Activated CD4-positive, alpha-beta memory T cell treated with anti-CD3 and anti-CD28 coated beads, Interleukin-2, amount 10 ng/mL, durations not matched to agents 7 days and 5 days (primary cell): Measurements from ENCODE around the gene PTPN2. TPM values are rescaled to one million over a fixed set of nuclear protein-coding genes. Genes with fewer than 3 reads are reported as not detected.
"Not testable (repeated sequence)": the region's sequence is repeated elsewhere in the genome, so short reads cannot be mapped to it uniquely, and the experiment has no call there.

Experiments
- CTCF ChIA-PET: fragments of 350-600 bp; sonication (Branson Sonifier 250); formaldehyde crosslinking; loops from one replicate; lab custom pipeline; 2021; ENCODE audit warnings: antibody characterized with exemption, inconsistent platforms; lab: Charles Lee
- POLR2A ChIA-PET: fragments of 350-600 bp; sonication (Branson Sonifier 250); formaldehyde crosslinking; loops from one replicate; lab custom pipeline; 2021; ENCODE audit warnings: antibody characterized with exemption; lab: Charles Lee
- DNase-seq: peaks from one replicate; pipeline ENCODE4 v3.0.0-alpha.2; 2020
- H3K27ac Mint-ChIP-seq: one replicate; pipeline ENCODE4 v1.8.0; 2021; ENCODE audit warnings: mild to moderate bottlenecking, mixed read lengths
- H3K27me3 Mint-ChIP-seq: one replicate; pipeline ENCODE4 v1.8.0; 2021; ENCODE audit warnings: mixed read lengths
- H3K36me3 Mint-ChIP-seq: one replicate; pipeline ENCODE4 v1.8.0; 2021; ENCODE audit warnings: low read depth, mixed read lengths
- H3K4me1 Mint-ChIP-seq: one replicate; pipeline ENCODE4 v1.8.0; 2021; ENCODE audit warnings: mixed read lengths
- H3K4me3 Mint-ChIP-seq: one replicate; pipeline ENCODE4 v1.8.0; 2021; ENCODE audit warnings: mild to moderate bottlenecking, mixed read lengths
- H3K9me3 Mint-ChIP-seq: one replicate; pipeline ENCODE4 v1.8.0; 2021; ENCODE audit warnings: mixed read lengths
- total RNA-seq, 2 experiments: library from RNA; stranded (reverse); gene quantifications; one replicate each; pipeline ENCODE4 v1.2.3, GENCODE V29; 2021

The PTPN2 gene
- total RNA-seq, 2 experiments from 2014 or later, result 82.9 to 90.8 TPM

GRCh38 chr18:12766986-12767433 lies 117.0 kb downstream of the PTPN2 start:
- peaks cover 6% of the 10 kb centered on the region for H3K4me1 Mint-ChIP-seq
- H3K27me3 Mint-ChIP-seq, result no peaks in the 10 kb centered on the region
- no peaks in the 10 kb centered on the region for H3K36me3 Mint-ChIP-seq
- ChIA-PET POLR2A (no interaction called here), CTCF (no interaction called here)
- DNase-seq, result no peak
- H3K27ac Mint-ChIP-seq, result no peak overlapping the region
- no peaks in the 10 kb centered on the region for H3K9me3 Mint-ChIP-seq
- no peak overlapping the region for H3K4me3 Mint-ChIP-seq

- Mint-ChIP-seq H3K36me3 (no peaks in the 10 kb centered on the region), H3K4me3 (no peak overlapping the region), H3K9me3 (no peaks in the 10 kb centered on the region), H3K4me1 (peaks cover 6% of the 10 kb centered on the region), H3K27ac (no peak overlapping the region), H3K27me3 (peaks cover 3% of the 10 kb centered on the region)
- ChIA-PET POLR2A (no interaction called here), CTCF (no interaction called here)
- DNase-seq, result no peak
Measured at GRCh38 chr18:12765586-12765985, 118.5 kb downstream of the PTPN2 start.

- no peaks in the 10 kb centered on the region for H3K36me3 Mint-ChIP-seq
- peaks cover 3% of the 10 kb centered on the region for H3K27me3 Mint-ChIP-seq
- no peak for DNase-seq
- ChIA-PET POLR2A (no interaction called here), CTCF (no interaction called here)
- H3K27ac Mint-ChIP-seq, result no peak overlapping the region
- no peaks in the 10 kb centered on the region for H3K9me3 Mint-ChIP-seq
- H3K4me3 Mint-ChIP-seq, result no peak overlapping the region
- peaks cover 6% of the 10 kb centered on the region for H3K4me1 Mint-ChIP-seq
Measured at GRCh38 chr18:12765126-12765525, 118.9 kb downstream of the PTPN2 start.

- POLR2A ChIA-PET, H3K36me3 Mint-ChIP-seq, H3K4me1 Mint-ChIP-seq, H3K9me3 Mint-ChIP-seq, H3K27me3 Mint-ChIP-seq, H3K27ac Mint-ChIP-seq, CTCF ChIA-PET, DNase-seq, H3K4me3 Mint-ChIP-seq: not testable (repeated sequence)
Measured at GRCh38 chr18:12758566-12758965, 125.5 kb downstream of the PTPN2 start.

GRCh38 chr18:12756619-12757239 lies 127.3 kb downstream of the PTPN2 start:
- H3K36me3 Mint-ChIP-seq, H3K9me3 Mint-ChIP-seq, DNase-seq, H3K4me3 Mint-ChIP-seq, POLR2A ChIA-PET, CTCF ChIA-PET, H3K27ac Mint-ChIP-seq, H3K4me1 Mint-ChIP-seq, H3K27me3 Mint-ChIP-seq: not testable (repeated sequence)

- H3K27ac Mint-ChIP-seq, H3K4me1 Mint-ChIP-seq, DNase-seq, POLR2A ChIA-PET, H3K27me3 Mint-ChIP-seq, H3K36me3 Mint-ChIP-seq, H3K9me3 Mint-ChIP-seq, CTCF ChIA-PET, H3K4me3 Mint-ChIP-seq: not testable (repeated sequence)
Measured at GRCh38 chr18:12755606-12756005, 128.4 kb downstream of the PTPN2 start.

- no peaks in the 10 kb centered on the region for H3K9me3 Mint-ChIP-seq
- no peak overlapping the region for H3K27ac Mint-ChIP-seq
- ChIA-PET CTCF (no interaction called here), POLR2A (no interaction called here)
- H3K4me3 Mint-ChIP-seq, result no peak overlapping the region
- no peaks in the 10 kb centered on the region for H3K36me3 Mint-ChIP-seq
- DNase-seq, result no peak
- H3K27me3 Mint-ChIP-seq, result no peaks in the 10 kb centered on the region
- peaks cover 10% of the 10 kb centered on the region for H3K4me1 Mint-ChIP-seq
Measured at GRCh38 chr18:12754511-12754910, 129.5 kb downstream of the PTPN2 start.

GRCh38 chr18:12751891-12752290 lies 132.1 kb downstream of the PTPN2 start:
- no peaks in the 10 kb centered on the region for H3K9me3 Mint-ChIP-seq
- H3K36me3 Mint-ChIP-seq, result no peaks in the 10 kb centered on the region
- CTCF ChIA-PET, result interaction anchor here (1.2 kb wide), 1 partner anchor 142 kb away, joined by 3 read pairs; no protein-coding TSS in a partner anchor
- H3K27me3 Mint-ChIP-seq, result peaks cover 4% of the 10 kb centered on the region
- no peak overlapping the region for H3K27ac Mint-ChIP-seq
- POLR2A ChIA-PET, result no interaction called here
- no peak for DNase-seq
- H3K4me1 Mint-ChIP-seq, result peaks cover 13% of the 10 kb centered on the region
- H3K4me3 Mint-ChIP-seq, result no peak overlapping the region

- peaks cover 4% of the 10 kb centered on the region for H3K27me3 Mint-ChIP-seq
- H3K27ac Mint-ChIP-seq, result no peak overlapping the region
- no peaks in the 10 kb centered on the region for H3K9me3 Mint-ChIP-seq
- no peak for DNase-seq
- ChIA-PET CTCF (no interaction called here), POLR2A (no interaction called here)
- H3K4me3 Mint-ChIP-seq, result no peak overlapping the region
- H3K36me3 Mint-ChIP-seq, result no peaks in the 10 kb centered on the region
- peaks cover 13% of the 10 kb centered on the region for H3K4me1 Mint-ChIP-seq
Measured at GRCh38 chr18:12751503-12751884, 132.5 kb downstream of the PTPN2 start.

- no peaks in the 10 kb centered on the region for H3K9me3 Mint-ChIP-seq
- peaks cover 13% of the 10 kb centered on the region for H3K4me1 Mint-ChIP-seq
- no peaks in the 10 kb centered on the region for H3K36me3 Mint-ChIP-seq
- no peak for DNase-seq
- H3K27ac Mint-ChIP-seq, result no peak overlapping the region
- CTCF ChIA-PET, result no interaction called here
- peaks cover 4% of the 10 kb centered on the region for H3K27me3 Mint-ChIP-seq
- POLR2A ChIA-PET, result interaction anchor here (0.7 to 0.9 kb wide), 2 partner anchors 24 to 132 kb away, joined by 3 to 4 read pairs; no protein-coding TSS in a partner anchor
- no peak overlapping the region for H3K4me3 Mint-ChIP-seq
Measured at GRCh38 chr18:12750715-12751502, 133.1 kb downstream of the PTPN2 start.

- Mint-ChIP-seq H3K27ac (no peak overlapping the region), H3K4me3 (no peak overlapping the region)
- POLR2A ChIA-PET, result interaction anchor here (0.7 to 0.9 kb wide), 2 partner anchors 25 to 133 kb away, joined by 3 to 4 read pairs; no protein-coding TSS in a partner anchor
Measured at GRCh38 chr18:12750076-12750714, 133.8 kb downstream of the PTPN2 start.

GRCh38 chr18:12749121-12749520 lies 134.9 kb downstream of the PTPN2 start:
- H3K27ac Mint-ChIP-seq, result no peak overlapping the region
- peaks cover 13% of the 10 kb centered on the region for H3K4me1 Mint-ChIP-seq
- no peaks in the 10 kb centered on the region for H3K36me3 Mint-ChIP-seq
- no peak for DNase-seq
- CTCF ChIA-PET, result interaction anchor here (1.1 to 1.6 kb wide), 2 partner anchors 13 to 185 kb away, joined by 3 to 4 read pairs; no protein-coding TSS in a partner anchor
- POLR2A ChIA-PET, result no interaction called here
- H3K27me3 Mint-ChIP-seq, result peaks cover 4% of the 10 kb centered on the region
- H3K9me3 Mint-ChIP-seq, result no peaks in the 10 kb centered on the region
- H3K4me3 Mint-ChIP-seq, result no peak overlapping the region

More at GRCh38 chr18:12750076-12750714, 133.8 kb downstream of the PTPN2 start:
- peaks cover 13% of the 10 kb centered on the region for H3K4me1 Mint-ChIP-seq
- CTCF ChIA-PET, result no interaction called here
- peak; percentile 28 for DNase-seq
- H3K36me3 Mint-ChIP-seq, result no peaks in the 10 kb centered on the region
- peaks cover 4% of the 10 kb centered on the region for H3K27me3 Mint-ChIP-seq
- H3K9me3 Mint-ChIP-seq, result no peaks in the 10 kb centered on the region

- peaks cover 13% of the 10 kb centered on the region for H3K4me1 Mint-ChIP-seq
- no peak overlapping the region for H3K4me3 Mint-ChIP-seq
- ChIA-PET CTCF (interaction anchor here (0.6 to 1.6 kb wide), 3 partner anchors 13 to 186 kb away, joined by 3 to 4 read pairs (median 3); no protein-coding TSS in a partner anchor), POLR2A (no interaction called here)
- DNase-seq, result no peak
- H3K27ac Mint-ChIP-seq, result no peak overlapping the region
- H3K27me3 Mint-ChIP-seq, result peaks cover 4% of the 10 kb centered on the region
- no peaks in the 10 kb centered on the region for H3K36me3 Mint-ChIP-seq
- H3K9me3 Mint-ChIP-seq, result no peaks in the 10 kb centered on the region
Measured at GRCh38 chr18:12748671-12749070, 135.4 kb downstream of the PTPN2 start.
